Common myeloid progenitor, CD34-positive (primary cell): ENCODE results near the gene STK16.

ENCODE experiments used
- CTCF ChIA-PET: fragments of 350-600 bp; sonication (Branson Sonifier 250); formaldehyde crosslinking; loops from one replicate; lab custom pipeline; 2021; ENCODE audit warnings: antibody characterized with exemption; lab: Charles Lee
- POLR2A ChIA-PET: fragments of 350-600 bp; sonication (Branson Sonifier 250); formaldehyde crosslinking; loops from one replicate; lab custom pipeline; 2021; ENCODE audit warnings: antibody characterized with exemption; lab: Charles Lee
- DNase-seq, 3 donors: peaks; one replicate each; pipeline versions ENCODE4 v3.0.0 to v3.0.0-alpha.2; 2013
- H3K27ac ChIP-seq, 2 experiments: 1 replicate in 1 of 2; 2 replicates in 1 of 2; pipeline ENCODE4 v1.7.0; 2013; ENCODE audit warnings: inconsistent platforms in 2 of 2, low read length in 2 of 2, mild to moderate bottlenecking in 2 of 2, low read depth in 1 of 2, moderate library complexity in 1 of 2; ENCODE audit not compliant: severe bottlenecking in 2 of 2, insufficient read depth in 1 of 2, poor library complexity in 1 of 2
- H3K27me3 ChIP-seq, 5 experiments: replicated peaks in 2 of 5; 1 replicate in 3 of 5; 2 replicates in 2 of 5; pipeline versions ENCODE4 v1.6.1 to v1.7.0; 2013; ENCODE audit warnings: low read length in 4 of 5, mild to moderate bottlenecking in 2 of 5, moderate library complexity in 2 of 5, inconsistent platforms in 1 of 5; ENCODE audit not compliant: insufficient read depth in 5 of 5, control insufficient read depth in 4 of 5
- H3K36me3 ChIP-seq, 4 experiments: 1 replicate in 2 of 4; 2 replicates in 2 of 4; pipeline versions ENCODE4 v1.6.1 to v1.7.0; 2013; ENCODE audit warnings: low read length in 3 of 4, control low read depth in 1 of 4, mild to moderate bottlenecking in 1 of 4; ENCODE audit not compliant: control insufficient read depth in 4 of 4, insufficient read depth in 4 of 4
- H3K4me1 ChIP-seq, 4 experiments: 1 replicate in 3 of 4; 2 replicates in 1 of 4; pipeline versions ENCODE4 v1.6.1 to v1.7.1; 2013; ENCODE audit warnings: low read length in 3 of 4, mild to moderate bottlenecking in 3 of 4, control low read depth in 1 of 4, inconsistent platforms in 1 of 4, moderate library complexity in 1 of 4; ENCODE audit not compliant: control insufficient read depth in 4 of 4, insufficient read depth in 4 of 4; ENCODE audit errors: control extremely low read depth in 1 of 4
- H3K4me3 ChIP-seq, 7 experiments: 1 replicate in 4 of 7; 2 replicates in 3 of 7; pipeline versions ENCODE4 v1.5.1 to v1.7.0; 2013; ENCODE audit warnings: mild to moderate bottlenecking in 7 of 7, low read length in 6 of 7, moderate library complexity in 6 of 7, inconsistent platforms in 2 of 7, low read depth in 2 of 7, control low read depth in 1 of 7; ENCODE audit not compliant: insufficient read depth in 4 of 7, control insufficient read depth in 1 of 7; ENCODE audit errors: extremely low read depth in 1 of 7
- H3K9me3 ChIP-seq, 5 experiments: 1 replicate in 4 of 5; 2 replicates in 1 of 5; pipeline versions ENCODE4 v1.6.1 to v1.7.1; 2013; ENCODE audit warnings: low read length in 4 of 5, mild to moderate bottlenecking in 2 of 5, inconsistent platforms in 1 of 5, low read depth in 1 of 5, moderate library complexity in 1 of 5; ENCODE audit not compliant: control insufficient read depth in 4 of 5, insufficient read depth in 2 of 5; ENCODE audit errors: control extremely low read depth in 1 of 5
- WGBS: methylation state at CpG from one replicate; pipeline ENCODE4 v1.1.5; 2013; ENCODE audit not compliant: insufficient coverage; 5-methylcytosine and 5-hydroxymethylcytosine counted together

STK16 gene

DNA sequence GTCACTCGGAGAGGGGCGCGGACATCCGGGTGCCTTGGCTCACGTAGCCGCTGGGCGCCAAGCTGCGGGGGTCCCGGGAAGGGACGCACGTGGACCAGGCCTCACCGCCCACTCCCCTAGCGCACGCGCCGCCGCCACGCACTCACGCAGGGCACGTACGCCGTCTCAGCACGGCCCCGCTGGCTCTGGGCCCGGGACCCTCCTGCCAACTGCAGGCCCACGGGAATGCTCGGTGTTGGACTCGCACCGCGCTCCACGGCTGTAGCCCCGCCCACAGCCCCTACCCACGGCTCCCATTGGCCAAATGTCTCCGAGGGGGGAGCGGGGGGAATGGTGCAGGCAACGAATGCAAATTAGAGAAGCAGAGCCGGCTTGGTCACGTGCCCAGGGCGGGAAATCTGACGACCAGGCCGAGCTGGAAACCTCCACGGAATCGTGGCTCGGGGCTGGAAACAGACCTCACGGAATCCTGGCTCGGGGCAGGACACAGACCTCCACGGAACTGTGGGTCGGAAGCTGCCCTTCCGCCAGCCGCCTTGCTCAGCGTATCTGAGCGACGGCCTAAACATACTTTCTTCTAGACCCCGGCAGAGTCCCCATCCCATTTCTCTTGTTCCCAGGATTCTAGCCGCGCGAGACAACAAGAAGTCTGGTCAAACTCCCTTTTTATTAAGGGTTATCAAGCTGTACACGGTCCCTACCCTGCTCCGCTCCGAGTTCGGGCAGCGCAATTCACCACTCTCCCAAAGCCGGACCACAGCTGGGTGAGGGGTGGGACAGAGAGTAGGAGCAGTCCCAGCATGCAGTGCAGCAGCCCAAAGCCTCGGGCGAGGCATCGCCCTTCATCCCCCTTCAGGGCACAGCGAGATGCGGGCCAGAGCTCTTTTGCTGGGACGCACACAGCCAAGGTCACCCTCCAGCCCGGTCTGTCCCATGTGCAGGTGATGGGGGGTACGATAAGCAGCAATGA, 26.3 kb upstream of the STK16 start, which contains the start of gene ABCB6:
ABCB6 (minus strand) TSS at position 227 of the 970 bp plus-strand sequence. CDS start 285 bp downstream, outside the sequence.
- Histone ChIP-seq H3K9me3 (no peaks in the 10 kb centered on the region), H3K27ac (peak within 1 kb of the TSS in 1 of 2 experiments; percentile 25), H3K36me3 (peaks cover 18 to 44% (median 41%) of the 10 kb centered on the region in 4 experiments), H3K4me3 (peak within 1 kb of the TSS in 6 of 7 experiments; percentile 18 to 77 (median 62)), H3K4me1 (peaks cover 0 to 37% (median 27%) of the 10 kb centered on the region in 4 experiments), H3K27me3 (no peaks in the 10 kb centered on the region)
- WGBS: 15% methylated on average over 67 of the region's 71 CpGs
- DNase-seq: peak; percentile 84 to 92 (median 92)
- POLR2A ChIA-PET: interaction anchor here (1.0 kb wide), 2 partner anchors 10 to 26 kb away, joined by 3 to 4 read pairs; partner anchors contain the start of genes ANKZF1, ATG9A, GLB1L and STK16
- CTCF ChIA-PET: interaction anchor here (0.7 to 17.2 kb wide), 11 partner anchors 10 to 76 kb away, joined by 3 to 238 read pairs (median 3); partner anchors contain the start of genes ANKZF1, ATG9A, CNPPD1 and DNAJB2

DNA sequence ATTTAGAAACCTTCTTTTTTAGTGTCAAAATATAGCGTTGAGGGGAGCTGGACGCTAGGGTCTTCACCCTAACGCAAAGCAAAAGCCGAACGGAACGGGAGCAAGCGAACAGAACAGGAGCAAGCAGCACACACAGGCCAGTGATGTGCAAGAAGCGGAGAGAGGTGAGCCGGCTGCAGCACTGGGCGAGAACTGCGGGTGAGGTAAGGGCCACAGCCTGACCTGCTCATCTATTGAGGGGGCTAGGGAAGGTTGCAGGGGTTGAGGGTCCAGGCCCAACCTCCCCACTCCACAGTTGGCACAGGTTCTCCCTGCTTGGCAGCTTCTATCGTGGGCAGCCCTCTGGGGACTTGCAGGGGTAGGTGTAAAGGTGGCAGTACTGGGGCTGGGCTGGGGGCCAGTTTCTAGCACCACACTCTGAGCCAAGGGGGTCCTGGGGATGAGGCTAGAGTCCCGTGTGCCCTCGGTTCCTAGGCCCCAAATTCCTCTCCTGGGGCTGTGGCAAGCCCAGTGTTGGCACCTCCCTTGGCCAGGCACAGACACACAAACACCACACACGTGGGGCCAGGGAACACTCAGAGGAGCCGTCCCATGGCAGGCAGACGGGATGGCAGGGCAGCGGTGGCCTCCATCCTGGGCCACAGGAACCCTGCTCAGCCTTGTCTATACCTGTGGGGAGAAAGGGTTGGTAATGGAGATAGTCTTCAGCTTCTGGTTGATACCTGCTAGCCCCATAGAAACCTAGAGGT, 25.3 kb upstream of the STK16 start:
- Histone ChIP-seq H3K27ac (no peak overlapping the region), H3K36me3 (peaks cover 21 to 53% (median 45%) of the 10 kb centered on the region in 4 experiments), H3K4me3 (no peak overlapping the region), H3K4me1 (peaks cover 0 to 37% (median 28%) of the 10 kb centered on the region in 4 experiments), H3K9me3 (no peaks in the 10 kb centered on the region), H3K27me3 (no peaks in the 10 kb centered on the region)
- ChIA-PET CTCF (interaction anchor here (0.7 to 17.2 kb wide), 8 partner anchors 9 to 75 kb away, joined by 3 to 238 read pairs (median 3); partner anchors contain the start of genes ANKZF1, ATG9A, CNPPD1 and SLC23A3), POLR2A (no interaction called here)
- WGBS: 96% methylated on average over 12 of the region's 18 CpGs
- DNase-seq: no peak

DNA sequence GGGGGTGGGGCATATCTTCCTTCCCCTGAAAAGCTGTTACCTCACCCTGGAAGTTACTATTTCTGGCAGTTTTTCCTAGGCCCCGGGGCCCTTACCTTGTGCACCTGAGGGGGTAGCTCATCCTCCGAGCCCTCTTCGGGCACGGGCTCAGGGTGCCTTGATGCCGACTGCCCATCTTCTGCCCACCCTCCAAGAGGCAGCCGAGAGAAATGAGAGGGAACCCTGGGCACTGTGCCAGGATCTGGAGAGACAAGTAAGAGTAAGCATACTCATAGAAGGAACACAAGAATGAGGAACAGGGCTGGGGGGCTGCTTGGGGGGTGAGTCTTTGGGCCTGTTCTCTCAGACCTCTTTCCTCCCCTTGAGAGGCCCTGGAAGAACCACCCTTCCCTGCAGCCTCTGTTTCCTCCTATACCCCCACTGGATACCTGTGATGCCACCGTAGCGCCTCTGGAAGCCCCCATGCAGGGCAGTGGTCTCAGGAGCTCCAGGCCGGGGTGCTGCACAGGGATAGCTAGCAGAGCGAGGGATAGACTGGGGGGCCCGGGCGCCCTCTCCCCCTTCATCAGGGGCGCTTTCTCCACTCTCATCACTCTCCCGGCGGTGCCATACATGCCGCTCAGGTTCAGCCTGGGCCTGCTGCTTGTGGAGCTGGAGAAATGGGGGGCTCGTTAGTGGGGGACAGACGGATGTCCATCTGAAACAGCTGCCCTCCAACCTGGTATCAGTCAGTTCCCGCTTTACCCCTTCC, 24.5 kb upstream of the STK16 start:
- POLR2A ChIA-PET: no interaction called here
- Histone ChIP-seq H3K36me3 (peaks cover 23 to 58% (median 50%) of the 10 kb centered on the region in 4 experiments), H3K4me1 (peaks cover 6 to 46% (median 37%) of the 10 kb centered on the region in 4 experiments), H3K27ac (no peak overlapping the region), H3K27me3 (no peaks in the 10 kb centered on the region), H3K4me3 (no peak overlapping the region), H3K9me3 (no peaks in the 10 kb centered on the region)
- DNase-seq: no peak
- CTCF ChIA-PET: interaction anchor here (0.9 to 17.2 kb wide), 7 partner anchors 9 to 148 kb away, joined by 3 to 238 read pairs (median 3); partner anchors contain the start of genes CNPPD1 and SLC23A3
- 94% methylated on average over 15 of the region's 19 CpGs for WGBS

GRCh38 chr2:219221957-219222518, 23.2 kb upstream of the STK16 start:
- H3K27me3 ChIP-seq: no peaks in the 10 kb centered on the region
- CTCF ChIA-PET: interaction anchor here (0.9 to 17.2 kb wide), 4 partner anchors 10 to 63 kb away, joined by 3 to 238 read pairs (median 3); partner anchors contain the start of genes CNPPD1 and SLC23A3
- H3K27ac ChIP-seq: no peak overlapping the region
- peaks cover 23 to 69% (median 51%) of the 10 kb centered on the region in 4 experiments for H3K36me3 ChIP-seq
- POLR2A ChIA-PET: interaction anchor here (1.1 kb wide), 1 partner anchor 32 kb away, joined by 3 read pairs; the partner anchor contains the start of gene TUBA4A
- H3K9me3 ChIP-seq: no peaks in the 10 kb centered on the region
- peaks cover 6 to 41% (median 32%) of the 10 kb centered on the region in 4 experiments for H3K4me1 ChIP-seq
- WGBS: 98% methylated on average over 16 of the region's 16 CpGs
- DNase-seq: no peak
- no peak overlapping the region for H3K4me3 ChIP-seq

DNA sequence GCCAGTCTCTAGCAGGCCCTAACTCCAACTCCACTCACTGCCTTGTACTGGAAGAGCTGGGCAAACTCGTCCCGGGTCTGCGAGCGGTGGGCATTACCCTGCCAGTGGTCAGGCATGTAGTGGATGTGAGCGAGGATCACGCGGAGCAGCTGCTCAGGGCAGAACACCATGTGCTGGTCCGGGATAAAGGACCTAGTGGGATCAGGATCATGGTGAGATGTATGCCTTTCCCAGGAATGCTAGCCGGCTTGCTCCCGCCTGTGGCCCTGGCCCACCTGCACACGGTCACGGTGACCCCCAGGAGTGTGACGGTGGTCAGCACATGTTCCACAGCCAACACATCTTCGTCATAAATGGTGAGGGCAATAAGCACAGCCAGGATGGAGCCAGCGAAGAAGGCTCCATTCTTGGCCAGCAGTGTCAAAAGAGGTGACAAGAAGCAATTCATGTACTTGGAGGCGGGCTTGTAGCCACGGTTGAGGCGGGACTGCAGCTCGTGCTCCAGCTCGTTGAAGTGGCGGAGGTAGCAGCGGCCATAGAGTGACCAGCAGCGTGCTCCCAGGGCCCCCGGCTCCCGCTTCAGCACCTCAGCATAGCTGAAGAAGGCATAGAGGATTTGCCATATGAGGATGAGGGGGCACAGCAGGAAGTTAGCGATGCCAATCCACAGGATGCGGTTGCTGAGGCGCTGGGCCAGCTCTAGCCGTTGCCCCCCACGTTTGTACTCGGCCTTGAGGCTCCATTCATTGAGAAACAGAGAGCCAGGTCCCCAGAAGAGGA, 21.3 kb upstream of the STK16 start:
- Histone ChIP-seq H3K9me3 (no peaks in the 10 kb centered on the region), H3K27ac (no peak overlapping the region), H3K4me3 (no peak overlapping the region), H3K4me1 (peaks cover 6 to 35% (median 27%) of the 10 kb centered on the region in 4 experiments), H3K27me3 (no peaks in the 10 kb centered on the region), H3K36me3 (peaks cover 23 to 70% (median 51%) of the 10 kb centered on the region in 4 experiments)
- no peak for DNase-seq
- ChIA-PET CTCF (interaction anchor here (0.8 to 1.4 kb wide), 3 partner anchors 18 to 24 kb away, joined by 3 to 6 read pairs (median 3); partner anchors contain the start of genes GLB1L and STK16), POLR2A (no interaction called here)
- WGBS: 98% methylated on average over 27 of the region's 31 CpGs
